ENCODE results near the gene CYP27C1. TPM values are rescaled to one million over a fixed set of nuclear protein-coding genes. Genes with fewer than 3 reads are reported as not detected.

CYP27C1 gene
- total and polyA plus RNA-seq, 10 of the 15 experiments (the other 5 are each of a cell fraction or from before 2014, with no cell fraction given): not detected

GRCh38 chr2:127149384-127149783 lies 70.7 kb downstream of the CYP27C1 start (continued):
- TF ChIP-seq FOS (IDR thresholded peaks at IDR 0.05; ENCODE audit: borderline replicate concordance, extremely low read depth, insufficient read length) (no peak), TARDBP (IDR thresholded peaks at IDR 0.05; ENCODE audit: borderline replicate concordance) (no peak), RFX5 (IDR thresholded peaks at IDR 0.05; ENCODE audit: low read depth, low read length) (no peak), YBX1 (IDR thresholded peaks at IDR 0.05) (no peak), ETV6 (conservative IDR thresholded peaks at IDR 0.05 in 1 of 2, IDR thresholded peaks at IDR 0.05 in 1 of 2; ENCODE audit: borderline replicate concordance in 1 of 2, low read depth in 1 of 2) (no peak), LARP7 (IDR thresholded peaks at IDR 0.05) (no peak), SRF (IDR thresholded peaks at IDR 0.05; ENCODE audit: low read depth in 2 of 2, low read length in 2 of 2) (no peak)
- TF ChIP-seq, protein P1, sequence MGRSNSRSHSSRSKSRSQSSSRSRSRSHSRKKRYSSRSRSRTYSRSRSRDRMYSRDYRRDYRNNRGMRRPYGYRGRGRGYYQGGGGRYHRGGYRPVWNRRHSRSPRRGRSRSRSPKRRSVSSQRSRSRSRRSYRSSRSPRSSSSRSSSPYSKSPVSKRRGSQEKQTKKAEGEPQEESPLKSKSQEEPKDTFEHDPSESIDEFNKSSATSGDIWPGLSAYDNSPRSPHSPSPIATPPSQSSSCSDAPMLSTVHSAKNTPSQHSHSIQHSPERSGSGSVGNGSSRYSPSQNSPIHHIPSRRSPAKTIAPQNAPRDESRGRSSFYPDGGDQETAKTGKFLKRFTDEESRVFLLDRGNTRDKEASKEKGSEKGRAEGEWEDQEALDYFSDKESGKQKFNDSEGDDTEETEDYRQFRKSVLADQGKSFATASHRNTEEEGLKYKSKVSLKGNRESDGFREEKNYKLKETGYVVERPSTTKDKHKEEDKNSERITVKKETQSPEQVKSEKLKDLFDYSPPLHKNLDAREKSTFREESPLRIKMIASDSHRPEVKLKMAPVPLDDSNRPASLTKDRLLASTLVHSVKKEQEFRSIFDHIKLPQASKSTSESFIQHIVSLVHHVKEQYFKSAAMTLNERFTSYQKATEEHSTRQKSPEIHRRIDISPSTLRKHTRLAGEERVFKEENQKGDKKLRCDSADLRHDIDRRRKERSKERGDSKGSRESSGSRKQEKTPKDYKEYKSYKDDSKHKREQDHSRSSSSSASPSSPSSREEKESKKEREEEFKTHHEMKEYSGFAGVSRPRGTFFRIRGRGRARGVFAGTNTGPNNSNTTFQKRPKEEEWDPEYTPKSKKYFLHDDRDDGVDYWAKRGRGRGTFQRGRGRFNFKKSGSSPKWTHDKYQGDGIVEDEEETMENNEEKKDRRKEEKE (IDR thresholded peaks at IDR 0.05): no peak

DNA sequence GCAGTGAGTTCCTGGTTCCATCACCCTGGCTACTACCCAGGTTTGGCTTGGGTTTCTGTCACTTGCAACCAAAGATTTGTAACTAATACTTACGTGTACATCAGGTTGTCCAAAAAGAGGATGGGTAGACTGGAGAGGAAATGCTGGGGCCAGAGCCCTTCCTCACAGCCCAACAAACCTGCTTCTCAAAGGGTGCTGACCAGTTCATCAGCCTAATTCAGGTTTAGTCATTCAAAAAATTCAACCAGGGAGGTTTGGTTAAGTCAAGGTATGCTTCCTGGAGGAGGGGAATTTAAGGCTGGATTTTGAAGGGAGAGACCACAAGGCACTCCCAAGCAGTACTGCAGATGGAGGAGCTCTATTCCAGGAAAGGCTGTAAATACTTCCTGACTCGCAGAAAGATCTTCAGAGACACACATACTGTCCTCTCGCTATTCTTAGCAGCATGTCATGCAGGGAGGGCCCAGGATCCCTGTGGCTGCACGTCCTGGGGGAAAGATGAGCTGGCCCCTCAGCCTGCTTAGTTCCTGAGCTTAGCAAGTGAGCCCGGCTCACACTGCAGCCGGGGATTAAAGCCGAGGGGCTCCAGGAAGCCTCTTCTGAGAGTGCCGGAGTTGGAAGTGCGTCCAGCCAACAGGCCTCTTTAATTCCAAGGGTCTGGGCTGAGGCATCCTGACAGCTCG lies 73.1 kb downstream of the CYP27C1 start:
- in situ Hi-C loops (cut with MboI): no loop called here
- SMC1A ChIA-PET (ENCODE audit: uncharacterized antibody, unreplicated experiment): no interaction called here
- Histone ChIP-seq H3K9ac (ENCODE audit: control insufficient read depth, insufficient read depth, low read length) (no peak overlapping the region), H3K27me3 (replicated peaks in 1 of 2; ENCODE audit: control insufficient read depth in 2 of 2, insufficient read depth in 2 of 2, low read length in 1 of 2) (no peaks in the 10 kb centered on the region), H3K9me3 (replicated peaks; ENCODE audit: control insufficient read depth, insufficient read depth, low read length) (peaks cover 1% of the 10 kb centered on the region; the same call in 1 of the 3 replicates), H3K79me2 (ENCODE audit: control insufficient read depth, insufficient read depth, low read length) (no peaks in the 10 kb centered on the region), H3K36me3 (ENCODE audit: control insufficient read depth in 2 of 2, insufficient read depth in 2 of 2, low read length in 1 of 2) (no peaks in the 10 kb centered on the region), H4K20me1 (ENCODE audit: control insufficient read depth, insufficient read depth) (no peaks in the 10 kb centered on the region), H3K27ac (ENCODE audit: control insufficient read depth, insufficient read depth) (no peak overlapping the region), H3K4me2 (ENCODE audit: control insufficient read depth, insufficient read depth) (no peak overlapping the region), H3K4me1 (ENCODE audit: control insufficient read depth, insufficient read depth, low read length) (no peaks in the 10 kb centered on the region), H3K4me3 (no peak overlapping the region), H2AFZ (ENCODE audit: control insufficient read depth, low read depth, low read length) (no peak overlapping the region)
- POLR2A ChIA-PET: no interaction called here
- RAD21 ChIA-PET (ENCODE audit: unreplicated experiment): interaction anchor here (0.6 to 1.4 kb wide), 2 partner anchors 9 to 81 kb away, joined by 3 read pairs; no protein-coding TSS in a partner anchor
- no peak for ATAC-seq
- no peak for FAIRE-seq
- intact Hi-C loops (cut with micrococcal nuclease; ENCODE audit: unreplicated experiment): no loop called here
- BruUV-seq (replicated peaks): no TSS peak
- no peak for DNase-seq (ENCODE audit: low read depth, low spot score)
- CTCF ChIA-PET: no interaction called here
- 53% methylated on average over 10 of the region's 10 CpGs for WGBS (ENCODE audit: insufficient coverage, insufficient replicate concordance, low lambda C conversion rate, missing lambda C conversion rate)
- TF ChIP-seq KLF5 (IDR thresholded peaks at IDR 0.05; ENCODE audit: partially characterized antibody) (no peak), NR2C1 (IDR thresholded peaks at IDR 0.05) (no peak), HDGF (IDR thresholded peaks at IDR 0.05) (no peak), ZBTB40 (IDR thresholded peaks at IDR 0.05; ENCODE audit: borderline replicate concordance) (no peak), FOXK2 (IDR thresholded peaks at IDR 0.05) (no peak), EED (IDR thresholded peaks at IDR 0.05; ENCODE audit: low read depth) (no peak), JUNB (IDR thresholded peaks at IDR 0.05) (no peak), RUNX3 (IDR thresholded peaks at IDR 0.05; ENCODE audit: low read length) (no peak), IRF4 (IDR thresholded peaks at IDR 0.05; ENCODE audit: low read depth, low read length) (no peak), KAT2A (conservative IDR thresholded peaks at IDR 0.05; ENCODE audit: control insufficient read depth, low read depth, low read length) (no peak)
